ENCODE results near the gene SHLD3.

DNA sequence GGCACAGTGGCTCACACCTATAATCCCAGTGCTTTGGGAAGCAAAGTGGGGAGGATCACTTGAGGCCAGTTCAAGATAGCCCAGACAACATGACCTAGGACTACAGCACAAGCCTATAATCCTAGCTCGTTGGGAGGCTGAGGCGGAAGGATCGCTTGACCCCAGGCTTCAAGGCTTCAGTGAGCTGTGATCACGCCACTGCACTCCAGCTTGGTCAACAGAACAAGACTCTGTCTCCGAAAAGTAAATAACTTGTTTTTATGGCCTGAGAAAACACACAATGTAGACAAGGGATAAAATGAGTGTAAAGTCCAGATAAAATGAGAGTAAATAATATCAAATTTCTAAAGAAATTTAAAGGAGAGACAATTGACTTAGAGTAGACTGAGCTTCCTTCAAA lies 26.3 kb downstream of the SHLD3 start:
- TF ChIP-seq CTCF (IDR thresholded peaks at IDR 0.05) (no peak), EP300 (IDR thresholded peaks at IDR 0.05) (no peak), POLR2AphosphoS5 (IDR thresholded peaks at IDR 0.05) (no peak)
